Heart left ventricle (tissue), 16 donors: ENCODE data around the gene NEUROD4. TPM values are rescaled to one million over a fixed set of nuclear protein-coding genes. Genes with fewer than 3 reads are reported as not detected.

Experiments
- ATAC-seq, 4 donors: fragments of 200-7000 bp; cut with Tn5 transposase; one replicate each; pipeline ENCODE4 v1.9.1; 2020 to 2022; ENCODE audit warnings: moderate library complexity in 4 of 4, mild to moderate bottlenecking in 3 of 4, moderate number of reproducible peaks in 1 of 4
- DNase-seq, 5 donors: peaks; one replicate each; pipeline ENCODE4 v3.0.0-alpha.2; 2020
- H3K27ac ChIP-seq, 12 donors: fragments of 200-600 bp; sonication (generic) in 4 of 12; one replicate each; pipeline versions ENCODE4 v1.5.0 to v1.8.0; 2016 to 2022; ENCODE audit warnings: mild to moderate bottlenecking in 2 of 12
- H3K27me3 ChIP-seq, 9 donors: fragments of 200-600 bp; sonication (generic) in 2 of 9; one replicate each; pipeline versions ENCODE4 v1.5.1 to v1.8.0; 2016 to 2022; ENCODE audit warnings: mild to moderate bottlenecking in 3 of 9
- H3K36me3 ChIP-seq, 9 donors: fragments of 200-600 bp; sonication (generic) in 2 of 9; one replicate each; pipeline versions ENCODE4 v1.5.0 to v1.8.0; 2018 to 2022; ENCODE audit warnings: mild to moderate bottlenecking in 2 of 9
- H3K4me1 ChIP-seq, 12 donors: fragments of 200-600 bp; sonication (generic) in 4 of 12; one replicate each; pipeline versions ENCODE4 v1.5.0 to v1.8.0; 2016 to 2022; ENCODE audit warnings: mild to moderate bottlenecking in 3 of 12
- H3K4me3 ChIP-seq, 12 donors: fragments of 200-600 bp; sonication (generic) in 4 of 12; one replicate each; pipeline versions ENCODE4 v1.5.0 to v1.8.0; 2017 to 2022; ENCODE audit warnings: mild to moderate bottlenecking in 9 of 12, moderate library complexity in 4 of 12
- H3K9me3 ChIP-seq, 12 donors: fragments of 200-600 bp; sonication (generic) in 4 of 12; one replicate each; pipeline versions ENCODE4 v1.5.0 to v1.8.0; 2016 to 2022; ENCODE audit warnings: mild to moderate bottlenecking in 1 of 12
- CTCF ChIP-seq, 12 donors: fragments of 200-600 bp; sonication (generic) in 4 of 12; IDR thresholded peaks; one replicate each; pipeline versions ENCODE4 v1.5.0 to v1.8.0; 2018 to 2022; ENCODE audit warnings: antibody characterized with exemption in 12 of 12, mild to moderate bottlenecking in 5 of 12
- POLR2A ChIP-seq, 2 donors: fragments of 450-650 bp; IDR thresholded peaks; one replicate each; pipeline ENCODE4 v1.6.1; 2017; ENCODE audit warnings: antibody characterized with exemption in 2 of 2, mild to moderate bottlenecking in 2 of 2, moderate library complexity in 2 of 2
- WGBS, 4 donors: extraction: QIAGEN DNeasy Blood & Tissue Kit in 2 of 4; methylation state at CpG; one replicate each; pipeline versions ENCODE4 v1.1.5 to v1.1.7; 2013 to 2018; 5-methylcytosine and 5-hydroxymethylcytosine counted together
- intact Hi-C, 10 donors: fragments of 100-400 bp; cut with DNase I; formaldehyde crosslinking; loops; one replicate each; pipeline versions ENCODE4 v1.11.1 to v1.14.2; 2022
- polyA plus RNA-seq, 2 donors: library from polyadenylated mRNA; stranded (reverse); fragments of 200-250 nt; gene quantifications; one replicate each; pipeline ENCODE4 v1.2.3, GENCODE V29; 2013
- total RNA-seq, 9 donors: library from RNA; depleted of rRNA in 2 of 9; stranded (reverse); fragments of >200 nt in 2 of 9; fragmentation: NEBNext Ultra II Directional in 3 of 9; extraction: Animal tissue kit (Norgen Biotek cat#: 25700) in 3 of 9; gene quantifications; one replicate each; pipeline versions ENCODE4 v1.1.0 to v1.2.4, GENCODE V29; 2016 to 2023
- donor health status: ischemic (EF 13 %, LVEDD 7.1; RV severe dilation, severe dysfunction).
- donor health status: healthy with polysubstance abuse.
- donor health status: DM: no; HTN: yes; CAD: no.
- donor health status: DM: no; HTN: no; CAD: no.
- donor health status: ischemic (EF 25% LVEDD 6.9; RV normal size, moderate dysfunction).
- donor health status: ischemic (EF 25% LVEDD 5.7; RV mildly dilated, moderate dysfunction).
- donor health status: healthy.
- donor health status: DM: yes; HTN: yes; CAD: no.
- donor health status: ischemic (EF 35%, LVEDD 5.7; RV mildly dilated, moderate dysfunction).
- donor health status: nonischemic (EF 11% LVEDD 7.7; RV severe dilation, severe dysfunction).
- donor health status: DM: yes; HTN: yes; CAD: no.
- donor health status: PGD.
- donor health status: ischemic (EF 29% LVEDD 5.4; RV normal size, mild dysfunction).
- donor health status: nonischemic (EF 23%, LVEDD 6.1; RV moderate dilation, normal function).

Gene NEUROD4
- total and polyA plus RNA-seq, 11 donors = not detected

DNA sequence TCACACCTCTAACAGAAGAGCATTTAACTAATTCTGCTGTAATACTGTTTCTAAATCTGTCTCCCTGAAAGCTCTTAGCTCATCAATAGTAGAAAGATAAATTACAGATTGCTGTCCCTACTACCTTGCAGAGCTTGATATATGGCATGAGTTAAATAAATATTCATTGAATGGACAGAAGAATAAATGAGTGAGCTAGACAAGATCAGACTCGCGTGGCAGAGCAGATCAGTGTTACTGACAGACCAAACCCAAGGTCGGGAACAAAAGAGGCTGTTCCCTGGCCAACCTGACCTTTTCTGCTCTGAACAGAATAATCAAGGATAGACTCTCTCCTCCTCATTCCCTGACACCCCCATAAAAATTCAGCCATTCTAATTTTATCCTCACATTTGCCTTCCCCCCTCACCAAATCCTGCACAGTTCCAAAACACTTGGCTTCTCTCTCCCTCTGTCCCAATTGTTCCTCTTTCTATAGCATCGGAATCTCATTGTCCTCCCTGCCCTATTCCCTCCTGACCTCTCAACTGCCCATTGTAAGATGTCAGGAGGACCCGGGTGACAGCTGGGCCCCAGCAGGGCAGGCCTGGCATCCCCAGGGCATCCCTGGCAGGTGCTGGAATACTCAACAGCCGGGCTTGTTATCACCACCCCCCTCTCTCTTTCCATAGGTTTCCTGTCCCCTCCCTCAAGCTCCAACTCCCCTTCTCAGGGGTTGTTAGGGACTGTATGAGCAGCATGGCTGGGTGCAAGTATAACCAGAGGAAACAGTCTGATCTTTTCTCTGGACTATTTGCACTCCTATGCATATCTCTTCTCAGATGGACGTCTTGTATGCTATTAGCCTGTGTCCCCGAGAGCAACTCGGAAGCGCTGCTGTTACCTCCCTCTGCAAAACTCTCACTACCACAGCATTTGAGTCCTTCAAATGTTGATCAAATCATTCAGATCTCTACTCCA is 19.9 kb downstream of the NEUROD4 start:
- no peaks in the 10 kb centered on the region for H3K9me3 ChIP-seq
- no peak for DNase-seq
- no peak for TF ChIP-seq CTCF (IDR thresholded peaks at IDR 0.05)
- WGBS, 4 donors = 61 to 70% (median 68%) methylated on average over 10 of the region's 10 CpGs
- H3K27me3 ChIP-seq = peaks cover 0 to 33% (median 0%) of the 10 kb centered on the region in 9 donors
- intact Hi-C loops = no loop called here
- no peak for ATAC-seq
- no peak overlapping the region for H3K4me3 ChIP-seq
- H3K36me3 ChIP-seq = no peaks in the 10 kb centered on the region
- peaks cover 0 to 42% (median 0%) of the 10 kb centered on the region in 12 donors for H3K4me1 ChIP-seq
- H3K27ac ChIP-seq = no peak overlapping the region

DNA sequence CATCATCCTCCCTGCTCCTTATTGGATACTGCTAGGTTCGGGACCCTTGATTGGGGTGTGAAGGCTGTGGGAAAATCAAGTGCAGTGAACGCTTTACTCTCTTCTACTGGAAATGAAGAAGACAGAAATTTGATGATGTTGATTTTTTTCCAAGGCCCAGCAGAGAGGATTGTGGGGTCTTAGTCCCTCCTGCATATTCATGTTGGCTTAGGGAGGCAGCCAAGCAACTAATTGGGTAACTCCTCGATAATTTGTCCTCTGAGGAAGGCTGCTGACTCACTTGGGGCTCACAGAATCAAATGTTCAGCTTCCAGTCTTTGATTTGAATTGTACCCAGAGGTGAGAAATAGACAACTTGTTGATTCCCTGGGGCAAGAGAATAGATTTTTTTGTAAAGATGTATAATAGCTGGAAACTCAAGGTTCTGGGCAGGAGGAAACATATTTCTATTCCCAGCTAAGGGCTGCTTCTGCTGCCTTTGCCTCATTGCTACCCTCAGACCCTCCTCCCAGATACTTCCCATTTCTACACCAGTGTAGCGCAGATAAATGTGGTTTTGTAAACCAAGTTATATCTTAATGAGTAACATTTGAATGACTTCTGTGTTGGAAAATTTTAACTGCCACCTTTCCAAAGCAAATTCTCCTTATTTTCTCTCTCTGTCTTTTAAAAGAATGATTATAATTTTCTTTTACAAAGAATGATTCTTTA is 21.7 kb downstream of the NEUROD4 start:
- H3K9me3 ChIP-seq = no peaks in the 10 kb centered on the region
- intact Hi-C loops = no loop called here
- no peak for DNase-seq
- no peaks in the 10 kb centered on the region for H3K36me3 ChIP-seq
- H3K27ac ChIP-seq = no peak overlapping the region
- no peak overlapping the region for H3K4me3 ChIP-seq
- ATAC-seq = no peak
- no peak for TF ChIP-seq CTCF (IDR thresholded peaks at IDR 0.05)
- no peak for TF ChIP-seq POLR2A (IDR thresholded peaks at IDR 0.05)
- H3K4me1 ChIP-seq = peaks cover 0 to 35% (median 0%) of the 10 kb centered on the region in 12 donors
- 63 to 76% (median 71%) methylated on average over 4 of the region's 4 CpGs for WGBS, 4 donors
- H3K27me3 ChIP-seq = peaks cover 0 to 36% (median 0%) of the 10 kb centered on the region in 9 donors

GRCh38 chr12:55043542-55043941 is 23.8 kb downstream of the NEUROD4 start:
- ATAC-seq (peak in 1 of 4 donors; percentile 41), DNase-seq (peak in 2 of 5 donors; percentile 28 to 30)
- TF ChIP-seq CTCF (IDR thresholded peaks at IDR 0.05) (no peak), POLR2A (IDR thresholded peaks at IDR 0.05) (no peak)
- H3K27me3 ChIP-seq = peaks cover 0 to 33% (median 0%) of the 10 kb centered on the region in 9 donors
- H3K27ac ChIP-seq = no peak overlapping the region
- WGBS, 4 donors = 85 to 91% (median 88%) methylated on average over 3 of the region's 3 CpGs
- H3K4me3 ChIP-seq = no peak overlapping the region
- no peaks in the 10 kb centered on the region for H3K9me3 ChIP-seq
- intact Hi-C loops = no loop called here
- no peaks in the 10 kb centered on the region for H3K36me3 ChIP-seq
- H3K4me1 ChIP-seq = peaks cover 0 to 23% (median 0%) of the 10 kb centered on the region in 12 donors

DNA sequence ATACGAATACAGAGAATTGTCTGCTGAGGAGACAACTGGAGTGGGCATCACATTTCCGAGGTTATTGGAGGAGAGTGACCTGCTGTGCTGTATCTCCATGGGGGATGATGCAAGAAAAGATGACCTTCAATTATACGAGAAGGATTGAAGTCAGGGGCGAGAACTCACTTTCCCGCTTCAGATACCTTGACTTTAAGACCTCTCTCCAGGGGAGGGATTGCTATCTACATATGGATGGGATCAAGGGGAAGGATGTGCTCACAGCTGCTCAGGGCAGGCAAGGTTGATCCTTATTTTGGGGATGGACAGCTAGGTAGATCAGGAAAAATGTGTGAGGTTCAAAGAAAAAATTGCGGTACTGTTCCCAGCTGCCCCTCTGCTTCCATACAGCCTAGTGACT is 24.4 kb downstream of the NEUROD4 start:
- ATAC-seq (no peak), DNase-seq (no peak)
- Histone ChIP-seq H3K36me3 (no peaks in the 10 kb centered on the region), H3K27me3 (peaks cover 0 to 33% (median 0%) of the 10 kb centered on the region in 9 donors), H3K9me3 (no peaks in the 10 kb centered on the region), H3K4me3 (no peak overlapping the region), H3K27ac (no peak overlapping the region), H3K4me1 (peaks cover 0 to 23% (median 0%) of the 10 kb centered on the region in 12 donors)
- no peak for TF ChIP-seq POLR2A (IDR thresholded peaks at IDR 0.05)
- intact Hi-C loops = no loop called here
- 44 to 55% (median 52%) methylated on average over 6 of the region's 6 CpGs for WGBS, 4 donors
